Heart left ventricle (tissue), 16 donors: ENCODE data around the gene PPP2R3A. TPM values are rescaled to one million over a fixed set of nuclear protein-coding genes. Genes with fewer than 3 reads are reported as not detected.
A peak's percentile ranks its signal among the peaks of the same experiment; 100 is the strongest.

ENCODE experiments used
- ATAC-seq, 4 donors: fragments of 200-7000 bp; cut with Tn5 transposase; one replicate each; pipeline ENCODE4 v1.9.1; 2020 to 2022; ENCODE audit warnings: moderate library complexity in 4 of 4, mild to moderate bottlenecking in 3 of 4, moderate number of reproducible peaks in 1 of 4
- DNase-seq, 5 donors: peaks; one replicate each; pipeline ENCODE4 v3.0.0-alpha.2; 2020
- H3K27ac ChIP-seq, 12 donors: fragments of 200-600 bp; sonication (generic) in 4 of 12; one replicate each; pipeline versions ENCODE4 v1.5.0 to v1.8.0; 2016 to 2022; ENCODE audit warnings: mild to moderate bottlenecking in 2 of 12
- H3K27me3 ChIP-seq, 9 donors: fragments of 200-600 bp; sonication (generic) in 2 of 9; one replicate each; pipeline versions ENCODE4 v1.5.1 to v1.8.0; 2016 to 2022; ENCODE audit warnings: mild to moderate bottlenecking in 3 of 9
- H3K36me3 ChIP-seq, 9 donors: fragments of 200-600 bp; sonication (generic) in 2 of 9; one replicate each; pipeline versions ENCODE4 v1.5.0 to v1.8.0; 2018 to 2022; ENCODE audit warnings: mild to moderate bottlenecking in 2 of 9
- H3K4me1 ChIP-seq, 12 donors: fragments of 200-600 bp; sonication (generic) in 4 of 12; one replicate each; pipeline versions ENCODE4 v1.5.0 to v1.8.0; 2016 to 2022; ENCODE audit warnings: mild to moderate bottlenecking in 3 of 12
- H3K4me3 ChIP-seq, 12 donors: fragments of 200-600 bp; sonication (generic) in 4 of 12; one replicate each; pipeline versions ENCODE4 v1.5.0 to v1.8.0; 2017 to 2022; ENCODE audit warnings: mild to moderate bottlenecking in 9 of 12, moderate library complexity in 4 of 12
- H3K9me3 ChIP-seq, 12 donors: fragments of 200-600 bp; sonication (generic) in 4 of 12; one replicate each; pipeline versions ENCODE4 v1.5.0 to v1.8.0; 2016 to 2022; ENCODE audit warnings: mild to moderate bottlenecking in 1 of 12
- POLR2A ChIP-seq, 2 donors: fragments of 450-650 bp; IDR thresholded peaks; one replicate each; pipeline ENCODE4 v1.6.1; 2017; ENCODE audit warnings: antibody characterized with exemption in 2 of 2, mild to moderate bottlenecking in 2 of 2, moderate library complexity in 2 of 2
- WGBS, 4 donors: extraction: QIAGEN DNeasy Blood & Tissue Kit in 2 of 4; methylation state at CpG; one replicate each; pipeline versions ENCODE4 v1.1.5 to v1.1.7; 2013 to 2018; 5-methylcytosine and 5-hydroxymethylcytosine counted together
- intact Hi-C, 10 donors: fragments of 100-400 bp; cut with DNase I; formaldehyde crosslinking; loops; one replicate each; pipeline versions ENCODE4 v1.11.1 to v1.14.2; 2022
- long read RNA-seq, 3 donors: library from polyadenylated mRNA; unstranded; transcript quantifications; one replicate each; pipeline ENCODE4 v2.0.0, GENCODE V29; 2020 to 2021
- polyA plus RNA-seq, 2 donors: library from polyadenylated mRNA; stranded (reverse); fragments of 200-250 nt; gene quantifications; one replicate each; pipeline ENCODE4 v1.2.3, GENCODE V29; 2013
- total RNA-seq, 9 donors: library from RNA; depleted of rRNA in 2 of 9; stranded (reverse); fragments of >200 nt in 2 of 9; fragmentation: NEBNext Ultra II Directional in 3 of 9; extraction: Animal tissue kit (Norgen Biotek cat#: 25700) in 3 of 9; gene quantifications; one replicate each; pipeline versions ENCODE4 v1.1.0 to v1.2.4, GENCODE V29; 2016 to 2023
- TF ChIP-seq, protein P1 (sequence below), 12 donors: fragments of 200-600 bp; sonication (generic) in 4 of 12; IDR thresholded peaks; one replicate each; pipeline versions ENCODE4 v1.5.0 to v1.8.0; 2018 to 2022; ENCODE audit warnings: antibody characterized with exemption in 12 of 12, mild to moderate bottlenecking in 5 of 12
- donor health status: ischemic (EF 13 %, LVEDD 7.1; RV severe dilation, severe dysfunction).
- donor health status: healthy with polysubstance abuse.
- donor health status: DM: no; HTN: yes; CAD: no.
- donor health status: DM: no; HTN: no; CAD: no.
- donor health status: ischemic (EF 25% LVEDD 6.9; RV normal size, moderate dysfunction).
- donor health status: ischemic (EF 25% LVEDD 5.7; RV mildly dilated, moderate dysfunction).
- donor health status: healthy.
- donor health status: DM: yes; HTN: yes; CAD: no.
- donor health status: ischemic (EF 35%, LVEDD 5.7; RV mildly dilated, moderate dysfunction).
- donor health status: nonischemic (EF 11% LVEDD 7.7; RV severe dilation, severe dysfunction).
- donor health status: DM: yes; HTN: yes; CAD: no.
- donor health status: PGD.
- donor health status: ischemic (EF 29% LVEDD 5.4; RV normal size, mild dysfunction).
- donor health status: nonischemic (EF 23%, LVEDD 6.1; RV moderate dilation, normal function).

PPP2R3A gene, protein sequence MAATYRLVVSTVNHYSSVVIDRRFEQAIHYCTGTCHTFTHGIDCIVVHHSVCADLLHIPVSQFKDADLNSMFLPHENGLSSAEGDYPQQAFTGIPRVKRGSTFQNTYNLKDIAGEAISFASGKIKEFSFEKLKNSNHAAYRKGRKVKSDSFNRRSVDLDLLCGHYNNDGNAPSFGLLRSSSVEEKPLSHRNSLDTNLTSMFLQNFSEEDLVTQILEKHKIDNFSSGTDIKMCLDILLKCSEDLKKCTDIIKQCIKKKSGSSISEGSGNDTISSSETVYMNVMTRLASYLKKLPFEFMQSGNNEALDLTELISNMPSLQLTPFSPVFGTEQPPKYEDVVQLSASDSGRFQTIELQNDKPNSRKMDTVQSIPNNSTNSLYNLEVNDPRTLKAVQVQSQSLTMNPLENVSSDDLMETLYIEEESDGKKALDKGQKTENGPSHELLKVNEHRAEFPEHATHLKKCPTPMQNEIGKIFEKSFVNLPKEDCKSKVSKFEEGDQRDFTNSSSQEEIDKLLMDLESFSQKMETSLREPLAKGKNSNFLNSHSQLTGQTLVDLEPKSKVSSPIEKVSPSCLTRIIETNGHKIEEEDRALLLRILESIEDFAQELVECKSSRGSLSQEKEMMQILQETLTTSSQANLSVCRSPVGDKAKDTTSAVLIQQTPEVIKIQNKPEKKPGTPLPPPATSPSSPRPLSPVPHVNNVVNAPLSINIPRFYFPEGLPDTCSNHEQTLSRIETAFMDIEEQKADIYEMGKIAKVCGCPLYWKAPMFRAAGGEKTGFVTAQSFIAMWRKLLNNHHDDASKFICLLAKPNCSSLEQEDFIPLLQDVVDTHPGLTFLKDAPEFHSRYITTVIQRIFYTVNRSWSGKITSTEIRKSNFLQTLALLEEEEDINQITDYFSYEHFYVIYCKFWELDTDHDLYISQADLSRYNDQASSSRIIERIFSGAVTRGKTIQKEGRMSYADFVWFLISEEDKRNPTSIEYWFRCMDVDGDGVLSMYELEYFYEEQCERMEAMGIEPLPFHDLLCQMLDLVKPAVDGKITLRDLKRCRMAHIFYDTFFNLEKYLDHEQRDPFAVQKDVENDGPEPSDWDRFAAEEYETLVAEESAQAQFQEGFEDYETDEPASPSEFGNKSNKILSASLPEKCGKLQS (N-terminal part only)
- total RNA-seq (100 to 1,000 TPM in 4 of 9 donors, 10 to 100 TPM in 5; 46.8 to 136 (median 95.5) TPM), polyA plus RNA-seq (10 to 100 TPM; 10.4 to 20.2 TPM)
- long read RNA-seq, donor 1, full-length matches to known transcripts = 70 of 102 reads
- long read RNA-seq, donor 1, partial matches to known transcripts = 27 of 102 reads
- long read RNA-seq, donor 1, other reads (novel, unspliced or antisense) = 5 of 102 reads
- long read RNA-seq, donor 2, full-length matches to known transcripts = 53 of 91 reads
- long read RNA-seq, donor 2, partial matches to known transcripts = 20 of 91 reads
- long read RNA-seq, donor 2, other reads (novel, unspliced or antisense) = 18 of 91 reads
- long read RNA-seq, donor 3, full-length matches to known transcripts = 54 of 80 reads
- long read RNA-seq, donor 3, partial matches to known transcripts = 11 of 80 reads
- long read RNA-seq, donor 3, other reads (novel, unspliced or antisense) = 15 of 80 reads

DNA sequence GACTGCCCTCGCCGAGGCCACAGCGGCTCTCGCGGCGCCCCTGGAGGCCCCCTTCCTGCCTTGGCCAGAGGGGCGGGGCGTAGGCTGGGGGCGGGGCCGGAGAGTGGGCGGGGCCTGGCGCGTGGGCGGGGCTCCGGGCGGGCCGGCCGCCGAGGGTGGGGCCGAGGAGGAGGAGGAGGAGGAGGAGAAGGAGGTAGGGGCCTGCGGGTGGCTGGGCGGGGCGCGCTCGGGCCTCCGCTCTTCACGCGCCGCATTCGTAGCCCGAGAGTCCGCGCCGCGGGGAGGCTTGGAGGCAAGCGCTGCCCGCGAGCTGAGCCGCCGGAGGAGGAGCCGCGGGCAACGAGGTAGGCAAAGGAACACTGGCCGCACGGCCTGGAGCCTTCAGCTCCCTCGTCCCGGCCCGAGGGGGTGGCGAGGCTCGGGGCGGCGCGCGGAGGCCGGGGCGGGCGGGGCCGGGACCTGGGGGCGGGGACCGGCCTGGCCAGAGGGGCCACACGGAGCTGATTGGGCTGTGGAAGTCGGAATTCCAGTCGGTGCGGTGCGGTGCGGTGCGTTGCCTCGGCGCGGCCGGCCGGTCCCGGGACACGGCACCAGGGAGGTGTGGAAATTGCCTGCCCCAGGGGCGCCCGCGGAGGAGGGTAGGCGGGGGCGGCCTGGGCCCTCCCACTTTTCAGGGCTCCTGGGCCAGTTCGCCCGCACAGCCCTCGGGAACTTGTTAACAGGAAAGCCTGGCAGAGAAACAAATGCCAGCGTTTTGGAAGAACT, at the start of gene PPP2R3A:
Gene PPP2R3A (plus strand): TSS at position 223 of the 765 bp plus-strand sequence. CDS start 35,771 bp downstream, outside the sequence.
- Histone ChIP-seq H3K4me3 (peak within 1 kb of the TSS; percentile 60 to 96 (median 79)), H3K36me3 (no peaks in the 10 kb centered on the region), H3K27me3 (no peaks in the 10 kb centered on the region), H3K9me3 (peaks cover 0 to 9% (median 3%) of the 10 kb centered on the region in 12 donors), H3K4me1 (peaks cover 0 to 40% (median 11%) of the 10 kb centered on the region in 12 donors), H3K27ac (peak within 1 kb of the TSS; percentile 72 to 98 (median 90))
- intact Hi-C loops = loop anchor here in 9 of 10 donors (2.0 to 10.0 kb wide), 6 partner anchors 57 to 229 kb away; partner anchors contain the start of gene MSL2 (in 1 of the 9)
- peak in 1 of 2 donors; percentile 46 for TF ChIP-seq POLR2A (IDR thresholded peaks at IDR 0.05)
- TF ChIP-seq, protein P1, sequence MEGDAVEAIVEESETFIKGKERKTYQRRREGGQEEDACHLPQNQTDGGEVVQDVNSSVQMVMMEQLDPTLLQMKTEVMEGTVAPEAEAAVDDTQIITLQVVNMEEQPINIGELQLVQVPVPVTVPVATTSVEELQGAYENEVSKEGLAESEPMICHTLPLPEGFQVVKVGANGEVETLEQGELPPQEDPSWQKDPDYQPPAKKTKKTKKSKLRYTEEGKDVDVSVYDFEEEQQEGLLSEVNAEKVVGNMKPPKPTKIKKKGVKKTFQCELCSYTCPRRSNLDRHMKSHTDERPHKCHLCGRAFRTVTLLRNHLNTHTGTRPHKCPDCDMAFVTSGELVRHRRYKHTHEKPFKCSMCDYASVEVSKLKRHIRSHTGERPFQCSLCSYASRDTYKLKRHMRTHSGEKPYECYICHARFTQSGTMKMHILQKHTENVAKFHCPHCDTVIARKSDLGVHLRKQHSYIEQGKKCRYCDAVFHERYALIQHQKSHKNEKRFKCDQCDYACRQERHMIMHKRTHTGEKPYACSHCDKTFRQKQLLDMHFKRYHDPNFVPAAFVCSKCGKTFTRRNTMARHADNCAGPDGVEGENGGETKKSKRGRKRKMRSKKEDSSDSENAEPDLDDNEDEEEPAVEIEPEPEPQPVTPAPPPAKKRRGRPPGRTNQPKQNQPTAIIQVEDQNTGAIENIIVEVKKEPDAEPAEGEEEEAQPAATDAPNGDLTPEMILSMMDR (IDR thresholded peaks at IDR 0.05) = no peak
- WGBS, 4 donors = 0 to 1% (median 0%) methylated on average over 20 to 83 of the region's 83 CpGs
- ATAC-seq = peak; percentile 89 to 98 (median 94)
- DNase-seq = peak; percentile 87 to 92 (median 88)

DNA sequence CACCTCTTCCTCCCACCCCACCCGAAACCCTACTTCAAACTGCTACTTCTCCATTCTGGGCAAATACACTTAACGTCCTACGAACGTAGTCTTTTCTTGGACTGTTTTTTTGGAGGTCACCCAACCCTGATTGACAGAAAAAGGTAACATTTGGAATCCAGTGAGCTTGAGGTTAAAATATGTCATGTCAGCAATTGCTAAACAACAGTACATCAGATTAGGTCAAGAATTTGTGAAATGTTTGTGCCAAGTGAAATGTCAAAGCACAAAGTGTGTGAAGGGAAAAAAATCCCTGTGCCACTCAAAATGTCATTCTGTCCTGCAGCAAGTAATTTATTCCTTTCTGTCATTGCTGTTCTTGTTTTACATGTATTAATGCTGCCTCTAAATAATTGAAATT, 49.2 kb upstream of the PPP2R3A start:
- no peaks in the 10 kb centered on the region for H3K36me3 ChIP-seq
- no peak overlapping the region for H3K27ac ChIP-seq
- H3K4me1 ChIP-seq = peaks cover 0 to 6% (median 0%) of the 10 kb centered on the region in 12 donors
- ATAC-seq (no peak), DNase-seq (no peak)
- H3K9me3 ChIP-seq = no peaks in the 10 kb centered on the region
- H3K4me3 ChIP-seq = no peak overlapping the region
- no peaks in the 10 kb centered on the region for H3K27me3 ChIP-seq
- 54 to 64% (median 58%) methylated on average over 4 of the region's 4 CpGs for WGBS, 4 donors
- TF ChIP-seq, protein P1 (IDR thresholded peaks at IDR 0.05) = no peak
- TF ChIP-seq POLR2A (IDR thresholded peaks at IDR 0.05) = no peak
- intact Hi-C loops = no loop called here

DNA sequence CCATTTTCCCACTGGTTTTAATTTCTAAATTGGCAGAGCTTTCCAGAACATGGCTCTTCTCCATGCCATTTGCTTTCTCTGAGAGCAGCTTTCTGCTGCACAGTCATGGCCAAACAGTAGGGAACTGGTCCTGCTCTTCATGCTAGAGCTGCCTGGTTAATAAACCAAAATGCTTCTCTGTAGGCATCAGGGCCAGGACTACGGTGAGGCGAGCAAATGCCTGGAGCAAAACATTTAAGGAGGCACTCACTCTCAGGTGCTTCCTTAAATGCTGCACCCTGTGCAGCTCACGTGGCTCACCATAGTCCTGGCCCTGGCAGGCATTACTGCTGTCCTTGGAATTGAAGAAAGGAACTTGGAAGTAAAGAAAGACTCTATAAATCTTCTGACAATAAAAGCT, 48.5 kb upstream of the PPP2R3A start:
- ATAC-seq (peak; percentile 60 to 72 (median 67)), DNase-seq (peak in 1 of 5 donors; percentile 29)
- Histone ChIP-seq H3K27ac (no peak overlapping the region), H3K4me1 (peaks cover 0 to 6% (median 0%) of the 10 kb centered on the region in 12 donors), H3K4me3 (no peak overlapping the region), H3K36me3 (no peaks in the 10 kb centered on the region), H3K27me3 (no peaks in the 10 kb centered on the region), H3K9me3 (no peaks in the 10 kb centered on the region)
- WGBS, 4 donors = 9 to 35% (median 25%) methylated on average over 3 of the region's 3 CpGs
- TF ChIP-seq POLR2A (IDR thresholded peaks at IDR 0.05) = no peak
- TF ChIP-seq, protein P1 (IDR thresholded peaks at IDR 0.05) = no peak
- intact Hi-C loops = loop anchor here in 1 of 10 donors (1.0 kb wide), 1 partner anchor 125 kb away; no protein-coding TSS in a partner anchor
